NCI-H82 (cell line): ENCODE data around the gene JSRP1.

Source experiments
- DNase-seq: peaks from one replicate; lab custom pipeline; 2025; lab: John Stamatoyannopoulos, UW

The JSRP1 gene

GRCh38 chr19:2266183-2266993, 10.2 kb upstream of the JSRP1 start:
- DNase-seq: no peak

GRCh38 chr19:2261438-2262172, 5.4 kb upstream of the JSRP1 start:
- DNase-seq: peak; percentile 39

- DNase-seq: no peak
Measured at GRCh38 chr19:2260341-2260805, 4.2 kb upstream of the JSRP1 start.

- no peak for DNase-seq
Measured at GRCh38 chr19:2259336-2259735, 3.1 kb upstream of the JSRP1 start.

GRCh38 chr19:2255112-2255845, 938 bp downstream of the JSRP1 start:
- DNase-seq: no peak

- DNase-seq: peak; percentile 36
Measured at GRCh38 chr19:2254064-2254872, 1.9 kb downstream of the JSRP1 start.

- DNase-seq: peak; percentile 34
Measured at GRCh38 chr19:2253106-2254063, 2.8 kb downstream of the JSRP1 start.

- no peak for DNase-seq
Measured at GRCh38 chr19:2252797-2253105, 3.5 kb downstream of the JSRP1 start.

- DNase-seq: no peak
Measured at GRCh38 chr19:2252055-2252796, 4.0 kb downstream of the JSRP1 start.

GRCh38 chr19:2251106-2252054, 4.8 kb downstream of the JSRP1 start:
- no peak for DNase-seq

- DNase-seq: no peak
Measured at GRCh38 chr19:2250766-2251105, 5.5 kb downstream of the JSRP1 start.

- DNase-seq: peak; percentile 36
Measured at GRCh38 chr19:2249880-2250765, 6.1 kb downstream of the JSRP1 start.

- DNase-seq: no peak
Measured at GRCh38 chr19:2249010-2249866, 7.0 kb downstream of the JSRP1 start, which contains the start of gene AMH. Gene AMH, plus strand, starts transcription at chr19:2249323. Its CDS starts 10 bp downstream, at chr19:2249333.

GRCh38 chr19:2248136-2249009, 7.8 kb downstream of the JSRP1 start:
- DNase-seq: no peak

GRCh38 chr19:2247433-2248101, 8.7 kb downstream of the JSRP1 start:
- DNase-seq: no peak
